ENCODE results near the gene CIBAR2.
A peak's percentile ranks its signal among the peaks of the same experiment; 100 is the strongest.
"Not testable (repeated sequence)": the region's sequence is repeated elsewhere in the genome, so short reads cannot be mapped to it uniquely, and the experiment has no call there.

Gene CIBAR2

DNA sequence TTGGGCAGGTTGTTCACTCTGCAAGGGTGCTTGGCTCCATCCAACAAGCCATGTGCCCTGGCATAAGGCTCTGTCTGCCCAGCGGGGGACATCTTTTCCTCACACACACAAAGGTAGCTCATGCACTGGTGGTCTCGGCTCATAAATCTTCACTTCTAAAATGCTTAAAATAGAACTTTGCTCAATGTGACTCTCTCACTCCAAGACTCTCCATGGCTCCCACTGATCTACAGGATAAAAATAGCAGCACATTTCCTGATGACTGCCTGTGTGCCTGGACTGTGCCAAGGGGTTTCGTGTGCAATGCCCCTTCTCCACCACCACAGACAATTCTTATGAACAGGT is 15.1 kb upstream of the CIBAR2 start:
- no peak for DNase-seq

DNA sequence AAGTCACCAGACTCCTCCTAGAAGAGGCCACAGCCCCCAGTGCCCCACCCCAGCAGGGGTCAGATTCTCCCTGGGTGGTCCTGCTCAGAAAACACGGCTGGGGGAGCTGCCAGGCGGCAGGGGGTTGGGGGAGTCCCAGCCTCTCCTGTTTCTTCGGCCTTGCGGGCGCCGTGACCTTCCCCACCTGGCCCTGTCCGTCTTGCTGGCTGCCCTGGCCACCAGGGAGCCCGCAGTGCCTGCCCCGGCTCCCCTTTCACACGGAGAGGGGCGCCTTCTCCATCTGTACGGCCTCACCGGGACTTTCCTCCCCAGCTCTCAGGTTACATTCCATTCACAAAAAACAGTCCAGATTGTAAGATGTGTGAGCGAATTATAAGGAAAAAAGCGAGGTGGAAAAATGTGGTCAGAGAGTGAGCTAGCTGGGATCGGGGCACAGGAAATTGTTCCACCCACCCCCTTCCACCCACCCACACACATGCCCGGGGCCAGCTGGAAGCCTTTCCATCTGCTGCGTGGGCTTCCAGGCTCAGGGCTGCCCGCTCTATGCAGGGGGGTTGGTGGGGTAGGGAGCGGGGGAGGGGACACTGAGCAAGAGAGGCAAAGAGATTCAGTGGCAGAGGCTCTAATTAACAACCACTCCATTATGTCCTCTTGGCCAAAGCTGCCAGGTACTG is 14.6 kb upstream of the CIBAR2 start:
- peak; percentile 18 for DNase-seq

DNA sequence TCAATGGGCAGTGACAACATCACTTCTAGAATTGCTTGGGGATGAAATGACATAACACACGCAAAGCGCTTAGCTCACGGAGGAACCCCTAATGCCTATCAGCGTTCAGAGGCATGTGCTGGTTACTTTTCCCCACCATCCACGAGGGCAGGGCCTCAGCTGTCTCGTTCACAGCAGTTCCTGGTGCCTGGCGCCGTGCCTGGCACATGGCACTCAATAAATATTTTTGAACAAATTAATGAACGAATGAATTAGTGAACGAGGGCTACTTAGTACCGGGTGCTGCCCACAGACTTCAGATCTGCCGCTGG is 14.1 kb upstream of the CIBAR2 start:
- no peak for DNase-seq

DNA sequence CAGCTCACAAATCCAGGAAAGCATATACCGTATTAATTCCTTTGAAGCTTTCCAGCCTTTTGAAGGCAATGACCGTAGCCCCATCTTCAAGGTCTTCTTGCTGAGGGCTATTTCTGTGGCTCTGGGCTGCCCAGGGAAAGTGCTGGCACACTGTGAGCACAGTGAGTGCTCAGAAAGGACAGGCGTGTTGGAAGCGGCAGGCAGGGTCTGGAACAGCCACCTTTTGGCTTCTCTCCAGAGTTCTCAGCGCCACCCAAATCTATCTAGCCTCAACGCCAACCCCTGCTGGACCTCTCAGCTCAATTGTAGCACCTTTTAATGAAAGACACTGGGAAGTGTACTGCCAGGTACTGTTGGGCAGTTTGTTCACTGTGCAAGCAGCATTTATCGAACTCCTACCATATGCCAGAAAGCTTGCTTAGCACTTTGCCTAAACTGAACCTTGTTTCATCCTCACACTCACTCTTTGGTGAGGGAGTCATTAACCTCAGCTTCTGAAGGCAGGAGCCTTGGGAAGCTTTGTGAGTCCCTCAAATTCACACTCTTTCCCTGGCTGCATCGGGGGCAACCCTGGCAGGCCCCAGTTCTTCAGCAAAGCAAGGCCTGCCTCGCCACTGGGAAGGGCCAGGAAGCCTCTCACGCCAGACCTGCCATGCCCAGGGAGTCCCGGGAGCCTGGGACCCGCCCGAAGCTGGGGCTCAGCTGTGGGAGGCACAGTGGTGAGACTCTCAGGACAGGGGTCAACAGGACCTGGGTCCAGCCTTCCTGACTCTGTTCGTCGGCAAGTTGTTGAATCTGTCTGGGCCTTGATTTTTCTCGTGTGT is 13.5 kb upstream of the CIBAR2 start:
- DNase-seq: no peak

DNA sequence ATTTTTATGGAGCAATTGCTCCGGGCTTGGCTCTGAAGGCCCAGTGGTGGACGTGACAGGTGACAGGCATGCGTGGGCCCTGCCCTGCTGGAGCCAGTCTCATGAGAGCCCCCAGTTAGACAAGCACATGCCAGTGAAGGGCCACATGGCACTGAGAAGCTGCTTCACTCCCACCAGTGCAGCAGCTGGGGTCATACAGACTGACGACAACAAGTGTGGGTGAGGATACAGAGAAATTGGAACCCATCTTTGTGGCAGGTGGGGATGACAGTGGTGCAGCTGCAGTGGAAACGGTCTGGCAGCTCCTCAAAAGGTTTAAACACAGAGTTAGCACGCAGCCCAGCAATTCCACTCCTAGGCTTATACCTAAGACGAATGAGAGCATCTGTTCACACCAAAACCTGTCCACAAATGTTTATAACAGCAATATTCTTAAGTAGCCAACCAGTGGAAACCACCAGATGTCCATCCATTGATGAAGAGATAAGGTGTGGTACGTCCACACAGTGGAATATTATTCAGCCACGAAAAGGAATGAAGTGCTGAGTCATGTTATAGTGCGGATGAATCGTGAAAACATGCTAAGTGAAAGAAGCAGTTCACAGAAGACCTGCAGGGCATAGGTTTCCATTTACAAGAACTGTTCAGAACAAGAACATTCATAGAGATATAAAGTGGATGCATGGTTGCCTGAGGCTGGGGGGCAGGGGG is 12.5 kb upstream of the CIBAR2 start:
- DNase-seq: no peak

DNA sequence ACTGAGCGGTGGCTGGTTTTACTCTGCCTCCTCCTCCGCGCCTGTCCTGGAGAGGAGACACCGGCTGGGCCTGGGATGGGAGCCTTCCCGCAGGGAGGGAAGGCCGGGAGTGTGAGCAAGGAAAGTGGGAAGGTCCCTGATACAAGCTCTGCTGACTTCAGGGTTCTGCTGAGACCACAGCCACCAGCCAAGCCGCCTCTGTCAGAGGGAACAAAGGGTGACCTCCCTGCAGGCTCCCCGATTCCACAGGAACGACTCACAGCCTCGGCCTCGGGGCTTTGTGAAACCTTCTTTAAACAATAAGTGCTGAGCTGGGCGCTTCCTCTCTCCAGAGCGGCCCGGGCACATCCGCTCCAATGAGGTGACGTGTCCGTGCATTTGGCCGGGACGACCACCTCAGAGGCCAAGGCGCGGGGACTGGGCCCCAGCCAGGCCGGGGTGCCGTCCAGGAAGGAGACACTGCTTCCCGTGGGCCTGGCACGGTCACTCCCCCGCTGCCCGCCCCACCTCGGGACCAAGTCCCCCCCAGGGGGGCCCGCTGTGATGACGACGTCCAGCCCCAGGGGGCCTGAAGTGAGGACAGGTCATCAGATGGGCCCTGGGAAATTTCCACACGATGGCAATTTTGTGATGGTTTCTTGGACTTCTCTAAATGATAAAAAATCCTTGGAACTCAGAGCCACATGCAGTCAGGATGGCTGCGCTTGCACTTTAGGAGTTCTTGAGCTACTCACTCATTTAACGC is 11.8 kb upstream of the CIBAR2 start:
- peak; percentile 75 for DNase-seq

DNA sequence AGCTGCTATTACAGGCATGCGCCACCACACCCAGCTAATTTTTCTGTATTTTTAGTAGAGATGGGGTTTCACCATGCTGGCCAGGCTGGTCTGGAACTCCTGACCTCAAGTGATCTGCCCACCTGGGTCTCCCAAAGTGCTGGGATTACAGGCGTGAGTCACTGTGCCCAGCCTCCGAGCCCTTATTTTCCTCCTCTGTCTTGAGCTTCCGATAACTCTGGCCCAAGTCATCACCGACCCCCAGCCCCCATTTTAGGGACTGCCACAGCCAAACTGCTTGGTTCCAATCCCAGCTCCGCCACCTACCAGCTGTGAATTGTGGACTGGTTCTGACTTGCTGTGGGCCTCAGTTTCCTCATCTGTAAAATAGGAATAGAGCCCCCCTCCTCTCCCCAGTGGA is 11.2 kb upstream of the CIBAR2 start:
- not testable (repeated sequence) for DNase-seq

DNA sequence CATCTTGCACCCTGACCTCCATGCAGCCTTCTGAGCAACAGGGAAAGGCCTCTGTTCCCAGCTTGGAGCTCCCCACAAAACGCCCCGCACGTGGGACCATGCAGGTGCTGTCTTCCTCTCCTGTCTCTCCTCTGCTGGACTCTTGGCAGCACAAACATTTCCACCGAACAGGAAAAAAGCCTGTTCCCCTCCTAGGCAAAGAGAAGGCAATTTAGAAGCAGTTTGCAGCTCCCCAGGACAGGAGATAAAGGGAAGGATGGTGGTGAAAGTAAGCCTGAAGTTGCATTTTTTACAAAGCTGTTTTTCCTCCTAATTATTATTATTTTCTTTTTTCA is 7.7 kb upstream of the CIBAR2 start:
- no peak for DNase-seq

DNA sequence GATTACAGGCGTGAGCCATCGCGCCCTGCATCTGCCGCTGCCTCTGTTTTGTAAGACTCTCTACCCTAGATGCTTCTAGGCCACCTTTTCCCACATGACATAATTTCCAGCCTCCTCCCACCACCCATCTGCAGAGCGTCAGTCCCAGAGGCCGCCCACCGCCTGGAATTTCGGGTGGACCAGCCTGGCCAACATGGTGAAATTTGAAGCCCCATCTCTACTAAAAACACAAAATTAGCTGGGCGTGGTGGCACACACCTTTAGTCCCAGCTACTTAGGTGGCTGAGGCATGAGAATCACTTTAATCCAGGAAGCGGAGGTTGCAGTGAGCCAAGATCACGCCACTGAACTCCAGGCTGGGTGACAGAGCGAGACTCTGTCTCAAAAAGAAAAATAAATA is 5.1 kb upstream of the CIBAR2 start:
- DNase-seq: no peak

DNA sequence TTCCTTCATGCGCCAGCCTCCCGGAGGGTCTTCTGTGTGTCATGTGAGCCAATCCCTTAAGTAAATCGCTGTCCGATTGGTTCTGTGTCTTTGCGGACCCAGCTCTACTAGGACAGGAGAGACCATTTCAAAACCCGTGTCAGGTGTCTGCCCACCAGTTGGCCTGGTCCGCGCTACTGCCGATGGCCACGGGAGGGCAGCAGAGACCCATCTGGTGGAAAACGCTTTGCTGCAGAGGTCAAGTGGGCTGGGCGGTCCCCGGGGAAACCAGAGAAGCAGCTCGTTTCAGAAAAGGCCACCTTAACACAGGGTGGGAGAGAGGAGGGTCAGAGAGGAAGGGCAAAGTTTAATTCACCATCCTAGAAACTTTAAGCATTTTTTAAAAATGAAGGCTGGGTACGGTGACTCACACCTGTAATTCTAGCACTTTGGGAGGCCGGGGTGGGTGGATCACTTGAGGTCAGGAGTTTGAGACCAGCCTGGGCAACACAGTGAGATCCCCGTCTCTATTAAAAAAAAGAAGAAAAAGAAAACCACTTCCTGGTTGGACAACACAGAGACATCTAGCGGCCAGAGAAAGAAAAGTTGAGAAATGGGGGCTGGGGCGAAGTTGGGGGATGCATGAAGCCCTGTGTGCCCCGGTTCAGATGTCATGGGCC is 2.8 kb upstream of the CIBAR2 start:
- DNase-seq: peak; percentile 67

DNA sequence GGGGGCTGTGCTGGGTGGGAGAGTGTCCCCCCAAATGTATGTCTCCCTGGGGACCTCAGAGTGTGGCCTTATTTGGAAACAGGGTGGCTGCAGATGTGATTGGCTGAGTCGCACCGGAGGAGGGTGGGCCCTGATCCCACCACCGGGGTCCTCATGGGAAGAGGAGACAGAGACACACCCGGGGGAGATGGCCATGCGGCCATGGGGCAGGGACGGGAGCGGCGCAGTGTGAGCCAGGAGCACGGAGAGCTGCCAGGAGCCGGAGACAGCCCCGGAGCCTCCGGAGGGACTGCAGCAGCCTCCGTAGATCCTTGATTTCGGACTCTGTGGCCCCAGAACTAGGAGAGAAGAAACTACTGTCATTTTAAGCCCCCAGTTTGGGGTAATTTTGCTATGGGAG is 1.6 kb upstream of the CIBAR2 start:
- DNase-seq: no peak

DNA sequence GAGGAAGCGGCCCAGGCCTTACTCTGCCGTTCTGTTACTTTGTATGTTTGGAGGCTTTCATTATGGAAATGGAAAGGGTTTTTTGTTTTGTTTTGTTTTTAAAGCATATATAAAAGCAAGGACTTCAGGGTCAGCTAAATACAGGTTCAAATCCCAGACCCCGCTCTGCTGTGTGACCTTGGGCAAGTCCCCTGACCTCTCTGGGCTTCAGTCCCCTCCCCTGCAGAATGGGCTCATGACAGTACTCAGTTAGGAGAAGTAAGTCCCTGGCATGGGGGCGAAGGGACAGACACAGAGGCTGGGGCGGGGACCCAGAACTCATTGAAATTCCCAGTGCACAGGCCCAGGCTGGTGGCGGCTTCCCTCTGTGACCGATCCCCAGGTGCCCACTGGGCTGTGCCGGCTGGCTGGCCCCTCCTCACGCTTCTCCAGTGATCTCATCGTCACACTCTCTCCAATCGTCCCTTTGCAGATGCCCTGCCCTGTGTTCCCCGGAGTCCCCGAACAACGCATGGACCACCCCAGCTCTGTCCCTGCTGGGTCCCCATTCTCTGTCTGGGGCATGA is 979 bp upstream of the CIBAR2 start:
- DNase-seq: no peak

DNA sequence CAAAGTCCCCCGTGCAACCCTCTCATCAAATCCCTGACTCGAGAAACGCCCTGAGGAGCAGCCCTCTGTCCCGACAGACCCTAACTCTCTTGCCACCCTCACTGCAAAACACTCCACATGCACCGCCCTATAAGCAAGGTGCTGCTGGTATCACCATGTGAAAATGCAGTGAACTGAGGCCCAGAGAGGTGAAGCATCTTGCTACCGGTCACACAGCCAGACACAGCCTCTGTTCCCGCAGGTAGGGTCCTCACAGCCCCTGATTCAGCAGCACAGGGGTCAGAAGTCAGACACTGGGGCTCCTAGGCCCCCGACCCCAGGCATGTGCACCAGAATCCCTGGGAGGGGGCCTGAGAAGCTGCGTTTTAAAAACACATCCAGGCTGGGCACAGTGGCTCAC is 1.1 kb downstream of the CIBAR2 start:
- DNase-seq: no peak

DNA sequence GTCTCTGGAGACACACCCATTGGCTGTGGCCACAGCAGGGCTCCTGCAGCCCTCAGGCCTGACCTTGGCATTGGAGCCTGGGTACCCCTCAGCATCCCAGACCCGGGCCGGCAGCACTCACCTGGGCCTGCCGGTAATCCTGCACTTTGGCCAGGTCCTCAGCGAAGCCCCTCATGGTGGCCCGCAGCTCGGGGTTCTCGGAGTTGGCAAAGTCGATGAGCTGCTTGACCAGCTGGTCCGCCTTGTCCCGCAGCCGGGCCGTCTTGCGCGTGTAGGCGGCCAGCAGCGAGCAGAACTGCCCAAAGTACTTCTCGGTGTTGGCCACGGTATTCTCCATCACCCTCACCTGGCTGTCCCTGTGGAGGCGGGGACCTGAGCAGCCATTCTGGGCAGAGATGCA is 2.2 kb downstream of the CIBAR2 start:
- DNase-seq: no peak

DNA sequence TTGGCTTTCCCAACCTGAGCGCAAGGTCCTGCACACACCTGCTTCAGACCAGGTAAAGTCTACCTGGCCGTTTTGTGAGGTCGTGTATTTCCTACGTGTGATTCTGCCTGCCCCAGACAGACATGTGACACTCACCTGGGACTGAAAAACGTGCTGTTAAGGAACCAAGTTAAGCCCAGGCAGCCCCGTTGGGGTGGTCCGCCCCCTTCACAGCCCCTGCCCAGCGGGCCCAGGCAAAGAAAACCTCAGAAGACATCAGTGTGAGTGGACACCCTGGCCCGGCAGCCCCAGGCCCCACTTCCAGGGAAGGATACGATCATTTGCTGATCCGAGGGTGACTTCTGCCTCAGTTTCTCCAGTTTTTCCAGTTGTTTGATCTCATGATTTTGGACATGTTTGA is 4.7 kb downstream of the CIBAR2 start:
- DNase-seq: no peak

DNA sequence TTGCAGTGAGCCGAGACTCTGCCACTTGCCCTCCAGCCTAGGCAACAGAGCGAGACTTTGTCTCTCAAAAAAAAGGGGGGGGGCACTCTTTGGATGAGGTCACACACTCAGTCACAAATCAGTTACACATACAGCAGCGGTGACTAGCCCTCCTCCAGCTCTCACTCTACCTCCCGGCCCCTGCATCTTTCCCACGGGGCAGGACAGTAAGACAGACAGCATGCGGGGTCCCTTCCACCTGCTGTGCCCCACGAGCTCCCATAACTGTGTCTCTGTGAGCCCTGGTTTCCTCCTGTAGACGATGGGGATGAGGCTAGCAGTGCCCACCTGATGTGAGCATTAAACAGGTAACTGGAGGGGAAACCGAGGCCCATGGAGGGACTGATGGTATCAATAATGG is 5.2 kb downstream of the CIBAR2 start:
- no peak for DNase-seq

DNA sequence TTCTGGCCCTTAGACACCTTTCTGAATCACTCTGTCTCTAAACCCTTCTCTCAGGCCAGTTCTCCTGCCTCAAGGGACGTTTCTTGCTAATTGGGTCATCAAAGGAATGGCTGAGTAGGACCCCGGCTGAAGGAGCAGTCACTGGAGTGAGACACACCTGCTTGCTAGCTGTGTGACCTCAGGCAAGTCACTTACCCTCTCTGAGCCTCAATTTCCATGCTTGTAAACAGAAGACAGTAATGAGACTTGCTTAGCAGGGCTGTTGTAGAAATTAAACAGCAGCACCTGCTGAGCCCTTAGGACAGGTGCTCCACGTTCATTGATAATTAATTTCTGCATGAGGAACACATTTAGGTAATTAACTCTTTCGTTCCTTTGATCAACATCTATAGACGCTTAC is 6.8 kb downstream of the CIBAR2 start:
- DNase-seq: no peak

DNA sequence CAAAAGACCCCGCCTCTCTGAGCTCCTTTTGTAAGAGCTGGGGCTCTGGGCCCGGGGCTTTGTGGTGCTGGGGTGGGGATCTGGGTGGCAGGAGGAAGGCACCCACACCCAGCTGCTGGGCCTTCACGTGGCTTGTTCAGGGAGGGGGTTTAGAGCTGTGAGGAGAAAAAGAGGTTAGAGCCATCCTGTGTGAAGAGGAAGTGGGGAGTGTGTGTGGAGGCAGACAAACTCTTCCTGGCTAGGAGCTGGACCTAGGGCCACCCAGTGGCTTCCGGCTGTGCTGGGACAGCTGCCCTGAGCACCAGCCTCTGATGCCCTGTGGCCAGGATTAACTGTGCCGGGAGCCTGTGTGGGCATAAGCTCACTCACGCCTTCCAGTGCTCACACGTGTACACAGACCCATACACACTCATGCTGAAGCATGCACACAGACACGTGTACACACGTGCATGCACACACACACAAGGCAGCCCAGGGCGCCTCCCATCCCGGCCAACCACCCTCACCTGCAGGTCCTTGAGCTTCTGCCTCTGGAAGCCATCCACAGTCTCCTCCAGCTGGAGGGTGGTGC is 7.4 kb downstream of the CIBAR2 start:
- DNase-seq: no peak

DNA sequence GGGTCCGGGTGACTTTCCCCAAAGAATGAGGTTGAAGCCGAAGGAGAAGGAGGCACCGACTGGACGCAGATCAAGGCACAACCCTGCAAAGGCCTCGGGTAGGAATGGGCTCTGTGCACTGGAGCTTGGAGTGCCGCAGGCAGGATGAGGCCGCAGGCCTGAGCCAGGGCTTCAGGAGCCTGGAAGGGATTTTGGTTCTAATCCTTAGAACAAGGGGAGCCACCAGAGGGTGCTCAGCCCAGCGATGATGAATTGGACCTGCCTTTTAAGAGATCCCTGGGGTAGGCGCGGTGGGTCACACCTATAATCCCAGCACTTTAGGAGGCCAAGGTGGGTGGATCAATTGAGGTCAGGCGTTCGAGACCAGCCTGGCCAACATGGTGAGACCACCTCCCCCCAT is 8.1 kb downstream of the CIBAR2 start:
- DNase-seq: no peak

DNA sequence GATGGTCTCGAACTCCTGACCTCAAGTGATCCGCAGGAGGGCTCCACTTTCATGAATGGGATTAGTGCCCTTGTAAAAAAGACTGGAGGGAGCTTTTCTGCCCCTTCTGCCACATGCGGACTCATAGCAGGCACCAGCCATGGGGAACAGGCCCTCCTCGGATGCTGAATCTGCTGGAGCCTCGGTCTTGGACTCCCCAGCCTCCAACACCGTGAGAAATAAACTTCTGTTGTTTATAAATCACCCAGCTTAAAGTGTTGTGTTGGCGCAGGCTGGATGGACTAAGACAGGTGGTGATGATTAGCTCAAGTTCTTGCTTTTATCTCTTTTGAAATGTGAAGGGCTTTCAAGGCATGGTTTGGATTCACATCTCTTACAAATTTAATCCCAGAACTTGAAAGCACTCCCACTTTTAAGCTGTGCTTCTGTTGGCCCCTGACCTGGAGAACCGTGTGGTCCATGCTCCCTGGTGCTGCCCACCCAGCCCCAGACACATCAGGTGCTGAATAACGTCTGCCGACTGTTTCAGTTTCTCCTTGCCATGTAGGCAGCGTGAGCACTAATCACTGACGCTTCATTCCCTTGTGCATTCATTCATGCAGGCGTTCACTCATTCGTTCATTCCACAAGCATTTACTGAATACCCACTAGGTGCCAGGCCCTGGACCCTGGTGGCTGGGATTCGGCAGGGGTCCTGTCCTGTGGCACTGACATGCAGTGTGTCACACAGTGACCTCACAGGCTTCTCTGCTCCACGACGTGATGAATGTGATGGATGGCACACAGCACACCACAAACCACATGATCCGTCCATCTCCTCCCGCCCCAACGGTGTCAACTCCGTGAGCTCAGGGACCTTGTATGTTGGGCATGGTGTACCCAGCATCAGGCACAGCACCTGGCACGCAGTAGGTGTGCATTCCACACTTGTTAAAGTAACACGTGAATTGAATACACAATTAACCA is 8.9 kb downstream of the CIBAR2 start:
- DNase-seq: no peak

DNA sequence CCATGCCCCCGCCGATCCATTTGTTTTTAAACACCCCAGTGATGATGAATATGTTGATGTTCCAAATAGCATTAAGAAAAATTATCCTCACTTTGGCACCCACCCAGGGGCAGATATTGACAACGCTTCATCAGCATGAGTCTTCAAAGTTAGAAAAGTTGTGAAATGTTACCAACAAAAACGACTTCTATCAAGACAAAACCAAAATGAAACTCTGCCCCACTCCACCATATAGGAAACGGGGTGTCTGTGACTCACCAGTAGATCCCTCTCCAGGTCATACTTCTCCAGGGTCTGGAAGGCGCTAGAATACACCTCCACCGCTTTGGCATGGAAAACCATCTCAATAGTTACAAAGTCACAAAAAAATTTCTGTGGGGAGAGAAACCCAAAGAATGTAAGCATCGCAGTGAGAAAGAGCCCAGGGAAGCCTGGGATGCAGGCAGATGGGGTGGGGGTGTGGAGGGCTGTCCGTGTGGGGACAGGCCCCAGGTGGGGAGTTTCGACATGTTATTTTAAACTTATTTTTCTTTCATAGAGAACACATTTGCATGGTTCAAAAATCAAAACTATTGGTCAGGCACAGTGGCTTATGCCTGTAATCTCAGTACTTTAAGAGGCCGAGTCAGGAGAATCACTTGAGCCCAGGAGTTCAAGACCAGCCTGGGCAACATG is 10.2 kb downstream of the CIBAR2 start:
- DNase-seq: no peak
